IMR-90 (cell line): Measurements from ENCODE around the gene PAMR1. TPM values are rescaled to one million over a fixed set of nuclear protein-coding genes. Genes with fewer than 3 reads are reported as not detected.

Source experiments
- ATAC-seq: fragments of 200-7000 bp; cut with Tn5 transposase; 2 replicates; pipeline ENCODE4 v1.9.1; 2020; ENCODE audit warnings: low read depth, mild to moderate bottlenecking, moderate library complexity
- BruUV-seq: library from RNA; stranded (reverse); fragments of 400-500 nt; replicated peaks from 2 replicates; lab custom pipeline; 2021; lab: Mats Ljungman, UMichigan
- CTCF ChIA-PET: fragments of 300-600 bp; formaldehyde crosslinking; extraction: SDS; loops from one replicate; lab custom pipeline; 2021; ENCODE audit warnings: antibody characterized with exemption; lab: Yijun Ruan, JAX
- POLR2A ChIA-PET: fragments of 300-600 bp; sonication (Branson Sonifier 250); formaldehyde crosslinking; loops from one replicate; lab custom pipeline; 2022; ENCODE audit warnings: antibody characterized with exemption; ENCODE audit not compliant: unreplicated experiment; lab: Charles Lee
- DNase-seq: peaks from one replicate; pipeline ENCODE4 v3.0.0; 2013
- H2AFZ ChIP-seq: replicated peaks from 2 replicates; pipeline ENCODE3; 2013; ENCODE audit warnings: low read length, mild to moderate bottlenecking; ENCODE audit not compliant: poor library complexity
- H2AK5ac ChIP-seq: 2 replicates; pipeline ENCODE4 v1.6.1; 2013; ENCODE audit warnings: low read depth, low read length, inconsistent platforms
- H2AK9ac ChIP-seq: replicated peaks from 2 replicates; pipeline ENCODE3; 2013; ENCODE audit warnings: mild to moderate bottlenecking, low read depth, low read length, moderate library complexity; ENCODE audit not compliant: poor library complexity
- H2BK120ac ChIP-seq: 2 replicates; pipeline ENCODE4 v1.6.1; 2013; ENCODE audit warnings: low read depth, low read length, inconsistent platforms
- H2BK15ac ChIP-seq: 3 replicates; pipeline ENCODE4 v1.6.1; 2013; ENCODE audit warnings: low read depth, low read length, inconsistent platforms
- H2BK20ac ChIP-seq: 2 replicates; pipeline ENCODE4 v1.6.1; 2013; ENCODE audit warnings: low read depth, mild to moderate bottlenecking, inconsistent platforms, low read length, moderate library complexity
- H2BK5ac ChIP-seq: 2 replicates; pipeline ENCODE4 v1.6.1; 2013; ENCODE audit warnings: mild to moderate bottlenecking, low read depth, low read length, inconsistent platforms; ENCODE audit not compliant: poor library complexity, severe bottlenecking
- H3K14ac ChIP-seq: replicated peaks from 2 replicates; pipeline ENCODE4 v1.6.1; 2013; ENCODE audit warnings: low read depth, low read length, inconsistent platforms
- H3K18ac ChIP-seq: 2 replicates; pipeline ENCODE4 v1.6.1; 2013; ENCODE audit warnings: low read depth, low read length, control low read depth
- H3K23ac ChIP-seq: 2 replicates; pipeline ENCODE4 v1.6.1; 2013; ENCODE audit warnings: low read depth, low read length, inconsistent platforms
- H3K27ac ChIP-seq: 2 replicates; pipeline ENCODE4 v1.5.1; 2013; ENCODE audit warnings: mild to moderate bottlenecking, control low read depth, low read length; ENCODE audit not compliant: insufficient read depth
- H3K27me3 ChIP-seq: 2 replicates; pipeline ENCODE4 v1.6.1; 2013; ENCODE audit warnings: low read length; ENCODE audit not compliant: control insufficient read depth, insufficient read depth
- H3K36me3 ChIP-seq: 2 replicates; pipeline ENCODE4 v1.6.1; 2013; ENCODE audit warnings: low read length, mixed read lengths; ENCODE audit not compliant: control insufficient read depth, insufficient read depth
- H3K4ac ChIP-seq: 2 replicates; pipeline ENCODE4 v1.6.1; 2013; ENCODE audit warnings: low read depth, low read length, inconsistent platforms
- H3K4me1 ChIP-seq: 2 replicates; pipeline ENCODE4 v1.6.1; 2013; ENCODE audit warnings: low read length, mixed read lengths; ENCODE audit not compliant: control insufficient read depth, insufficient read depth
- H3K4me2 ChIP-seq: 2 replicates; pipeline ENCODE4 v1.6.1; 2013; ENCODE audit warnings: low read depth, mild to moderate bottlenecking, control low read depth, low read length, moderate library complexity
- H3K4me3 ChIP-seq: 2 replicates; pipeline ENCODE4 v1.5.1; 2013; ENCODE audit warnings: low read depth, mild to moderate bottlenecking, control low read depth, low read length, moderate library complexity; ENCODE audit not compliant: insufficient read depth
- H3K56ac ChIP-seq: 2 replicates; pipeline ENCODE4 v1.6.1; 2013; ENCODE audit warnings: low read length, inconsistent platforms; ENCODE audit not compliant: insufficient read depth; ENCODE audit errors: extremely low read depth
- H3K79me1 ChIP-seq, 2 experiments: 2 replicates each; pipeline ENCODE4 v1.6.1; 2013; ENCODE audit warnings: low read length in 2 of 2, inconsistent platforms in 1 of 2, low read depth in 1 of 2
- H3K9ac ChIP-seq: 2 replicates; pipeline ENCODE4 v1.6.1; 2013; ENCODE audit warnings: low read depth, low read length, control low read depth
- H3K9me1 ChIP-seq: 2 replicates; pipeline ENCODE4 v1.6.1; 2013; ENCODE audit warnings: low read length, inconsistent platforms; ENCODE audit not compliant: insufficient read depth
- H3K9me3 ChIP-seq: 2 replicates; pipeline ENCODE4 v1.6.1; 2013; ENCODE audit warnings: low read length; ENCODE audit not compliant: control insufficient read depth, insufficient read depth
- H4K20me1 ChIP-seq: 2 replicates; pipeline ENCODE4 v1.6.1; 2013; ENCODE audit warnings: low read length, inconsistent platforms; ENCODE audit not compliant: insufficient read depth
- H4K5ac ChIP-seq: 2 replicates; pipeline ENCODE4 v1.6.1; 2013; ENCODE audit warnings: mild to moderate bottlenecking, low read depth, low read length, control low read depth
- H4K8ac ChIP-seq, 2 experiments: 2 replicates each; pipeline ENCODE4 v1.6.1; 2013; ENCODE audit warnings: low read depth in 2 of 2, low read length in 2 of 2, control low read depth in 1 of 2, inconsistent platforms in 1 of 2
- H4K91ac ChIP-seq: 2 replicates; pipeline ENCODE4 v1.6.1; 2013; ENCODE audit warnings: low read depth, low read length, inconsistent platforms; ENCODE audit not compliant: insufficient read depth
- MAZ ChIP-seq: IDR thresholded peaks from 2 replicates; pipeline ENCODE4 v1.6.1; 2012; ENCODE audit warnings: low read depth, mild to moderate bottlenecking, low read length, improper control_type of control experiment, moderate library complexity, borderline replicate concordance
- NFE2L2 ChIP-seq: fragments of 150-350 bp; IDR thresholded peaks from 2 replicates; pipeline ENCODE4 v1.6.1; 2016; ENCODE audit warnings: low read depth, mild to moderate bottlenecking, low read length
- RCOR1 ChIP-seq: IDR thresholded peaks from 2 replicates; pipeline ENCODE4 v1.6.1; 2012; ENCODE audit warnings: mild to moderate bottlenecking, low read length, improper control_type of control experiment; ENCODE audit not compliant: insufficient replicate concordance
- RFX5 ChIP-seq: IDR thresholded peaks from 2 replicates; pipeline ENCODE4 v1.8.0; 2012; ENCODE audit warnings: low read depth, mild to moderate bottlenecking, low read length, moderate library complexity
- WGBS, 2 experiments: methylation state at CpG; one replicate each; pipeline versions ENCODE4 v1.1.5 to v1.1.7; 2013; ENCODE audit warnings: missing lambda C conversion rate in 2 of 2; ENCODE audit not compliant: insufficient read length in 1 of 2; ENCODE audit errors: extremely low coverage in 2 of 2; 5-methylcytosine and 5-hydroxymethylcytosine counted together
- dilution Hi-C: fragments of 300-500 bp; cut with HindIII; formaldehyde crosslinking; loops from one replicate; pipeline ENCODE4 v1.14.3; 2018; ENCODE audit warnings: low sequenced_read_pairs; ENCODE audit not compliant: unreplicated experiment
- in situ Hi-C: fragments of 300-500 bp; cut with MboI; formaldehyde crosslinking; loops from 3 replicates; pipeline ENCODE4 v1.14.3; 2019; ENCODE audit warnings: low sequenced_read_pairs, inconsistent platforms, mixed read lengths
- intact Hi-C: fragments of 100-400 bp; cut with micrococcal nuclease; formaldehyde crosslinking; loops from 2 replicates; pipeline ENCODE4 v1.10.0; 2022
- polyA plus RNA-seq, 3 experiments: library from polyadenylated mRNA; depleted of rRNA; stranded (reverse); fragments of >200 nt; gene quantifications; 2 replicates each; pipeline ENCODE4 v1.2.3, GENCODE V29; 2012; ENCODE audit warnings: low replicate concordance in 1 of 3
- total RNA-seq: library from RNA; depleted of rRNA; stranded (reverse); fragments of >200 nt; gene quantifications from 2 replicates; pipeline ENCODE4 v1.2.3, GENCODE V29; 2012
- TF ChIP-seq, protein P1 (sequence below): conservative IDR thresholded peaks from 2 replicates; pipeline ENCODE4 v1.5.1; 2012; ENCODE audit warnings: mild to moderate bottlenecking, low read depth, low read length, improper control_type of control experiment
- TF ChIP-seq, protein P2 (sequence below): fragments of 150-350 bp; IDR thresholded peaks from 2 replicates; pipeline ENCODE4 v1.6.1; 2017; ENCODE audit warnings: mild to moderate bottlenecking, antibody characterized with exemption, low read length, low read depth

PAMR1 gene
- total and polyA plus RNA-seq, 2 of the 4 experiments (the other 2 are of a cell fraction), result 70.7 to 80.7 TPM

DNA sequence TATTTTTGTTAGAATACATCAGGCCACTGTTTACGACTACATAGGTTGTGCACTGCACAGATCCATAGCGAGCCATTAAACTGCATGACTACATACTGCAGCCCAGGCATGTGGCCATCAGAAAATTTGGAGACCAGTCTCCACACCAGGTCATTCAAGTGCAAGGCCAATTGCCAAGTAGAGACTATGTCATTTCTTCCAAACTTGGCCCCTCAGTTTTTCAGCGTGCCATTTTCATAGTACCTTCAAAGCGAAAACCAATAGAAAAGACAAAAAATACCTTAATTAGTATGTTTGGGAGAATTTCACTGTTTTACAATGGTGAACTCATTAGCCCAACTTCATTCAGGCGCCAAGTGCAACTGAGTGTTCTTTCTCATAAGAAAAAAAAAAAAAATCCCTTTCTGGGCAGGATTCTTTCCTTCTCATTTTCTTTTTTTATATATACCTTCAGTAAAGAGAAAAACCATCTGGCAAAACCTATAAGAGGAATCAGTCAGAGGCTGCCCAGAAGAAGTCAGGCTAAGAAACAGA lies 30.4 kb downstream of the PAMR1 start:
- H3K9me1 ChIP-seq, result peaks cover 20% of the 10 kb centered on the region
- no peak overlapping the region for H3K14ac ChIP-seq
- no peak overlapping the region for H2BK120ac ChIP-seq
- ChIA-PET POLR2A (no interaction called here), CTCF (no interaction called here)
- TF ChIP-seq, protein P1, sequence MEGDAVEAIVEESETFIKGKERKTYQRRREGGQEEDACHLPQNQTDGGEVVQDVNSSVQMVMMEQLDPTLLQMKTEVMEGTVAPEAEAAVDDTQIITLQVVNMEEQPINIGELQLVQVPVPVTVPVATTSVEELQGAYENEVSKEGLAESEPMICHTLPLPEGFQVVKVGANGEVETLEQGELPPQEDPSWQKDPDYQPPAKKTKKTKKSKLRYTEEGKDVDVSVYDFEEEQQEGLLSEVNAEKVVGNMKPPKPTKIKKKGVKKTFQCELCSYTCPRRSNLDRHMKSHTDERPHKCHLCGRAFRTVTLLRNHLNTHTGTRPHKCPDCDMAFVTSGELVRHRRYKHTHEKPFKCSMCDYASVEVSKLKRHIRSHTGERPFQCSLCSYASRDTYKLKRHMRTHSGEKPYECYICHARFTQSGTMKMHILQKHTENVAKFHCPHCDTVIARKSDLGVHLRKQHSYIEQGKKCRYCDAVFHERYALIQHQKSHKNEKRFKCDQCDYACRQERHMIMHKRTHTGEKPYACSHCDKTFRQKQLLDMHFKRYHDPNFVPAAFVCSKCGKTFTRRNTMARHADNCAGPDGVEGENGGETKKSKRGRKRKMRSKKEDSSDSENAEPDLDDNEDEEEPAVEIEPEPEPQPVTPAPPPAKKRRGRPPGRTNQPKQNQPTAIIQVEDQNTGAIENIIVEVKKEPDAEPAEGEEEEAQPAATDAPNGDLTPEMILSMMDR, result no peak
- TF ChIP-seq RCOR1 (no peak), NFE2L2 (no peak), MAZ (no peak), RFX5 (no peak)
- TF ChIP-seq, protein P2, sequence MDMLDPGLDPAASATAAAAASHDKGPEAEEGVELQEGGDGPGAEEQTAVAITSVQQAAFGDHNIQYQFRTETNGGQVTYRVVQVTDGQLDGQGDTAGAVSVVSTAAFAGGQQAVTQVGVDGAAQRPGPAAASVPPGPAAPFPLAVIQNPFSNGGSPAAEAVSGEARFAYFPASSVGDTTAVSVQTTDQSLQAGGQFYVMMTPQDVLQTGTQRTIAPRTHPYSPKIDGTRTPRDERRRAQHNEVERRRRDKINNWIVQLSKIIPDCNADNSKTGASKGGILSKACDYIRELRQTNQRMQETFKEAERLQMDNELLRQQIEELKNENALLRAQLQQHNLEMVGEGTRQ, result no peak
- no peak overlapping the region for H4K5ac ChIP-seq
- DNase-seq (no peak), ATAC-seq (no peak)
- no TSS peak for BruUV-seq
- H4K8ac ChIP-seq, result no peak overlapping the region
- 100% methylated on average over 1 of the region's 5 CpGs; no CpG with 5 or more reads in 1 of the 2 experiments for WGBS, 2 experiments
- H2BK5ac ChIP-seq, result no peak overlapping the region
- intact Hi-C loops, result loop anchor here (5.0 to 10.0 kb wide), 2 partner anchors 102 to 640 kb away; no protein-coding TSS in a partner anchor
- no peak overlapping the region for H3K18ac ChIP-seq
- peaks cover 18% of the 10 kb centered on the region for H3K36me3 ChIP-seq
- no peak overlapping the region for H2AK5ac ChIP-seq
- H3K79me1 ChIP-seq, result peaks cover 14 to 29% of the 10 kb centered on the region in 2 experiments
- H3K23ac ChIP-seq, result no peak overlapping the region
- no peak overlapping the region for H2AK9ac ChIP-seq
- no peak overlapping the region for H3K27ac ChIP-seq
- no peak overlapping the region; the same call in 1 of the 2 replicates for H2BK20ac ChIP-seq
- H3K9ac ChIP-seq, result no peak overlapping the region
- no peak overlapping the region for H4K91ac ChIP-seq
- H3K4me2 ChIP-seq, result no peak overlapping the region
- no peak overlapping the region for H2AFZ ChIP-seq
- peaks cover 15% of the 10 kb centered on the region for H3K4me1 ChIP-seq
- no peak overlapping the region for H3K4ac ChIP-seq
- in situ Hi-C loops, result no loop called here
- H3K56ac ChIP-seq, result no peak overlapping the region
- no peaks in the 10 kb centered on the region for H3K27me3 ChIP-seq
- peaks cover 4% of the 10 kb centered on the region; the same call in 1 of the 2 replicates for H4K20me1 ChIP-seq
- dilution Hi-C loops, result no loop called here
- no peak overlapping the region for H3K4me3 ChIP-seq
- no peaks in the 10 kb centered on the region for H3K9me3 ChIP-seq
- no peak overlapping the region for H2BK15ac ChIP-seq
